HUES64 (cell line): ENCODE results near the gene HOMER1.

Source experiments
- H3K27ac ChIP-seq: 2 replicates; pipeline ENCODE4 v1.7.0; 2013; ENCODE audit warnings: low read depth, low read length, inconsistent platforms
- H3K27me3 ChIP-seq: 2 replicates; pipeline ENCODE4 v1.6.1; 2013; ENCODE audit warnings: mild to moderate bottlenecking, low read length; ENCODE audit not compliant: insufficient read depth
- H3K36me3 ChIP-seq: 2 replicates; pipeline ENCODE4 v1.6.1; 2013; ENCODE audit warnings: mild to moderate bottlenecking, low read length; ENCODE audit not compliant: insufficient read depth
- H3K4me1 ChIP-seq: 2 replicates; pipeline ENCODE4 v1.6.1; 2013; ENCODE audit warnings: mild to moderate bottlenecking, low read length, moderate library complexity; ENCODE audit not compliant: insufficient read depth
- H3K4me3 ChIP-seq: 2 replicates; pipeline ENCODE4 v1.5.1; 2013; ENCODE audit warnings: mild to moderate bottlenecking, low read length, moderate library complexity
- H3K9ac ChIP-seq: 2 replicates; pipeline ENCODE4 v1.6.1; 2013; ENCODE audit warnings: mild to moderate bottlenecking, low read depth, low read length
- H3K9me3 ChIP-seq: 2 replicates; pipeline ENCODE4 v1.6.1; 2013; ENCODE audit warnings: low read depth, low read length; ENCODE audit not compliant: insufficient read depth
- WGBS: fragments of 150-250, 120-280 bp; methylation state at CpG from one replicate; pipeline ENCODE4 v1.1.7; 2013; ENCODE audit warnings: missing lambda C conversion rate; 5-methylcytosine and 5-hydroxymethylcytosine counted together

HOMER1 gene

GRCh38 chr5:79488058-79488457 is 25.9 kb downstream of the HOMER1 start:
- no peak overlapping the region for H3K4me3 ChIP-seq
- 93% methylated on average over 3 of the region's 3 CpGs for WGBS
- H3K27ac ChIP-seq = no peak overlapping the region
- H3K4me1 ChIP-seq = no peaks in the 10 kb centered on the region
- H3K9me3 ChIP-seq = no peaks in the 10 kb centered on the region
- H3K36me3 ChIP-seq = no peaks in the 10 kb centered on the region
- no peaks in the 10 kb centered on the region for H3K27me3 ChIP-seq
- H3K9ac ChIP-seq = no peak overlapping the region; the same call in 1 of the 2 replicates

- no peak overlapping the region for H3K27ac ChIP-seq
- 80% methylated on average over 2 of the region's 3 CpGs for WGBS
- no peak overlapping the region for H3K9ac ChIP-seq
- no peaks in the 10 kb centered on the region for H3K9me3 ChIP-seq
- H3K4me3 ChIP-seq = no peak overlapping the region
- no peaks in the 10 kb centered on the region for H3K4me1 ChIP-seq
- H3K27me3 ChIP-seq = no peaks in the 10 kb centered on the region
- H3K36me3 ChIP-seq = no peaks in the 10 kb centered on the region
Measured at GRCh38 chr5:79487251-79487650, 26.7 kb downstream of the HOMER1 start.

GRCh38 chr5:79486116-79486515 is 27.8 kb downstream of the HOMER1 start:
- no peak overlapping the region for H3K4me3 ChIP-seq
- H3K27ac ChIP-seq = no peak overlapping the region
- no peaks in the 10 kb centered on the region for H3K9me3 ChIP-seq
- no peaks in the 10 kb centered on the region for H3K4me1 ChIP-seq
- no peak overlapping the region for H3K9ac ChIP-seq
- H3K27me3 ChIP-seq = no peaks in the 10 kb centered on the region
- WGBS = 84% methylated on average over 1 of the region's 2 CpGs
- H3K36me3 ChIP-seq = no peaks in the 10 kb centered on the region

GRCh38 chr5:79484731-79485130 is 29.2 kb downstream of the HOMER1 start:
- Histone ChIP-seq H3K9ac (no peak overlapping the region), H3K4me3 (no peak overlapping the region), H3K36me3 (no peaks in the 10 kb centered on the region), H3K27me3 (no peaks in the 10 kb centered on the region), H3K27ac (no peak overlapping the region), H3K4me1 (peaks cover 6% of the 10 kb centered on the region; the same call in 1 of the 2 replicates), H3K9me3 (no peaks in the 10 kb centered on the region)
- 100% methylated on average over 1 of the region's 1 CpG for WGBS

GRCh38 chr5:79481574-79481973 is 32.4 kb downstream of the HOMER1 start:
- Histone ChIP-seq H3K27me3 (no peaks in the 10 kb centered on the region), H3K9me3 (no peaks in the 10 kb centered on the region), H3K27ac (no peak overlapping the region), H3K4me3 (no peak overlapping the region), H3K36me3 (no peaks in the 10 kb centered on the region), H3K4me1 (peaks cover 21% of the 10 kb centered on the region), H3K9ac (no peak overlapping the region)
- 97% methylated on average over 1 of the region's 1 CpG for WGBS

- WGBS = 100% methylated on average over 3 of the region's 3 CpGs
- no peaks in the 10 kb centered on the region for H3K9me3 ChIP-seq
- H3K4me3 ChIP-seq = no peak overlapping the region
Measured at GRCh38 chr5:79480991-79481390, 32.9 kb downstream of the HOMER1 start.

GRCh38 chr5:79475152-79475466 is 38.8 kb downstream of the HOMER1 start:
- Histone ChIP-seq H3K9ac (no peak overlapping the region), H3K27ac (no peak overlapping the region), H3K4me3 (no peak overlapping the region), H3K4me1 (peaks cover 51% of the 10 kb centered on the region), H3K36me3 (no peaks in the 10 kb centered on the region), H3K9me3 (no peaks in the 10 kb centered on the region), H3K27me3 (no peaks in the 10 kb centered on the region)
- WGBS = 100% methylated on average over 2 of the region's 4 CpGs

More at GRCh38 chr5:79480991-79481390, 32.9 kb downstream of the HOMER1 start:
- Histone ChIP-seq H3K27ac (no peak overlapping the region), H3K36me3 (no peaks in the 10 kb centered on the region), H3K4me1 (peaks cover 23% of the 10 kb centered on the region), H3K9ac (no peak overlapping the region), H3K27me3 (no peaks in the 10 kb centered on the region)

GRCh38 chr5:79474367-79475151 is 39.4 kb downstream of the HOMER1 start:
- Histone ChIP-seq H3K36me3 (no peaks in the 10 kb centered on the region), H3K9ac (no peak overlapping the region), H3K4me1 (peaks cover 51% of the 10 kb centered on the region), H3K4me3 (no peak overlapping the region), H3K27ac (no peak overlapping the region), H3K27me3 (no peaks in the 10 kb centered on the region), H3K9me3 (no peaks in the 10 kb centered on the region)

GRCh38 chr5:79471556-79471955 is 42.4 kb downstream of the HOMER1 start:
- Histone ChIP-seq H3K9ac (no peak overlapping the region), H3K4me1 (peaks cover 36% of the 10 kb centered on the region), H3K27ac (no peak overlapping the region), H3K4me3 (no peak overlapping the region), H3K36me3 (no peaks in the 10 kb centered on the region), H3K27me3 (no peaks in the 10 kb centered on the region), H3K9me3 (no peaks in the 10 kb centered on the region)
- 77% methylated on average over 1 of the region's 1 CpG for WGBS

GRCh38 chr5:79464695-79465332 is 49.1 kb downstream of the HOMER1 start:
- Histone ChIP-seq H3K9me3 (no peaks in the 10 kb centered on the region), H3K27ac (no peak overlapping the region), H3K4me1 (peaks cover 14% of the 10 kb centered on the region), H3K27me3 (no peaks in the 10 kb centered on the region), H3K36me3 (no peaks in the 10 kb centered on the region), H3K4me3 (no peak overlapping the region), H3K9ac (no peak overlapping the region)
- WGBS = 87% methylated on average over 6 of the region's 6 CpGs

GRCh38 chr5:79464278-79464677 is 49.7 kb downstream of the HOMER1 start:
- Histone ChIP-seq H3K9ac (no peak overlapping the region), H3K4me3 (no peak overlapping the region), H3K9me3 (no peaks in the 10 kb centered on the region), H3K4me1 (peaks cover 14% of the 10 kb centered on the region), H3K27ac (no peak overlapping the region), H3K36me3 (no peaks in the 10 kb centered on the region), H3K27me3 (no peaks in the 10 kb centered on the region)
- WGBS = 93% methylated on average over 3 of the region's 3 CpGs
